Measurements from ENCODE around the gene VAV2.
"Not testable (repeated sequence)": the region's sequence is repeated elsewhere in the genome, so short reads cannot be mapped to it uniquely, and the experiment has no call there.

DNA sequence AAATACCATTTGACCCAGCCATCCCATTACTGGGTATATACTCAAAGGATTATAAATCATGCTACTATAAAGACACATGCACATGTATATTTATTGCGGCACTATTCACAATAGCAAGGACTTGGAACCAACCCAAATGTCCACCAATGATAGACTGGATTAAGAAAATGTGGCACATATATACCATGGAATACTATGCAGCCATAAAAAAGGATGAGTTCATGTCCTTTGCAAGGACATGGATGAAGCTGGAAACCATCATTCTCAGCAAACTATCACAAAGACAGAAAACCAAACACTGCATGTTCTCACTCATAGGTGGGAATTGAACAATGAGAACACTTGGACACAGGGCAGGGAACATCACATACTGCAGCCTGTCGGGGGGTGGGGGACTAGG, 68.5 kb downstream of the VAV2 start:
- TF ChIP-seq, protein P1, sequence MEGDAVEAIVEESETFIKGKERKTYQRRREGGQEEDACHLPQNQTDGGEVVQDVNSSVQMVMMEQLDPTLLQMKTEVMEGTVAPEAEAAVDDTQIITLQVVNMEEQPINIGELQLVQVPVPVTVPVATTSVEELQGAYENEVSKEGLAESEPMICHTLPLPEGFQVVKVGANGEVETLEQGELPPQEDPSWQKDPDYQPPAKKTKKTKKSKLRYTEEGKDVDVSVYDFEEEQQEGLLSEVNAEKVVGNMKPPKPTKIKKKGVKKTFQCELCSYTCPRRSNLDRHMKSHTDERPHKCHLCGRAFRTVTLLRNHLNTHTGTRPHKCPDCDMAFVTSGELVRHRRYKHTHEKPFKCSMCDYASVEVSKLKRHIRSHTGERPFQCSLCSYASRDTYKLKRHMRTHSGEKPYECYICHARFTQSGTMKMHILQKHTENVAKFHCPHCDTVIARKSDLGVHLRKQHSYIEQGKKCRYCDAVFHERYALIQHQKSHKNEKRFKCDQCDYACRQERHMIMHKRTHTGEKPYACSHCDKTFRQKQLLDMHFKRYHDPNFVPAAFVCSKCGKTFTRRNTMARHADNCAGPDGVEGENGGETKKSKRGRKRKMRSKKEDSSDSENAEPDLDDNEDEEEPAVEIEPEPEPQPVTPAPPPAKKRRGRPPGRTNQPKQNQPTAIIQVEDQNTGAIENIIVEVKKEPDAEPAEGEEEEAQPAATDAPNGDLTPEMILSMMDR (IDR thresholded peaks at IDR 0.05), result not testable (repeated sequence)
- not testable (repeated sequence) for TF ChIP-seq POLR2A (IDR thresholded peaks at IDR 0.05)

All from tibial nerve (tissue), 3 donors.